Neural cell (in vitro differentiated cells): ENCODE results near the gene ASIP.

Experiments used
- EP300 ChIP-seq: fragments of 450-650 bp; conservative IDR thresholded peaks from 2 replicates; pipeline ENCODE4 v1.6.1; 2014; ENCODE audit warnings: antibody characterized with exemption, mild to moderate bottlenecking, moderate library complexity; ENCODE audit not compliant: poor library complexity, severe bottlenecking
- EZH2 ChIP-seq: fragments of 200-600, 300-800 bp; shearing (Covaris generic), sonication (generic); IDR thresholded peaks from 2 replicates; pipeline ENCODE4 v1.6.1; 2014; ENCODE audit warnings: antibody characterized with exemption, low read length, borderline replicate concordance, mild to moderate bottlenecking; ENCODE audit not compliant: insufficient read depth, poor library complexity, severe bottlenecking
- MXI1 ChIP-seq: fragments of 450-650 bp; conservative IDR thresholded peaks from 2 replicates; pipeline ENCODE4 v1.6.1; 2014; ENCODE audit warnings: antibody characterized with exemption, mild to moderate bottlenecking; ENCODE audit not compliant: poor library complexity, severe bottlenecking
- POLR2AphosphoS5 ChIP-seq: IDR thresholded peaks from 2 replicates; pipeline ENCODE4 v1.6.1; 2012
- RAD21 ChIP-seq: fragments of 450-650 bp; conservative IDR thresholded peaks from 2 replicates; pipeline ENCODE4 v1.6.1; 2014; ENCODE audit warnings: antibody characterized with exemption, mild to moderate bottlenecking, moderate library complexity
- REST ChIP-seq: IDR thresholded peaks from 2 replicates; pipeline ENCODE4 v1.6.1; 2012; ENCODE audit warnings: borderline replicate concordance
- SMC3 ChIP-seq: fragments of 450-650 bp; conservative IDR thresholded peaks from 2 replicates; pipeline ENCODE4 v1.6.1; 2014; ENCODE audit warnings: antibody characterized with exemption, mild to moderate bottlenecking, moderate library complexity; ENCODE audit not compliant: poor library complexity
- TAF1 ChIP-seq: IDR thresholded peaks from 2 replicates; pipeline ENCODE4 v1.6.1; 2012; ENCODE audit warnings: low read depth
- TF ChIP-seq, protein P1 (sequence below): fragments of 450-650 bp; IDR thresholded peaks from 2 replicates; pipeline ENCODE4 v1.5.1; 2014; ENCODE audit warnings: antibody characterized with exemption, mild to moderate bottlenecking, moderate library complexity; ENCODE audit not compliant: poor library complexity, severe bottlenecking

DNA sequence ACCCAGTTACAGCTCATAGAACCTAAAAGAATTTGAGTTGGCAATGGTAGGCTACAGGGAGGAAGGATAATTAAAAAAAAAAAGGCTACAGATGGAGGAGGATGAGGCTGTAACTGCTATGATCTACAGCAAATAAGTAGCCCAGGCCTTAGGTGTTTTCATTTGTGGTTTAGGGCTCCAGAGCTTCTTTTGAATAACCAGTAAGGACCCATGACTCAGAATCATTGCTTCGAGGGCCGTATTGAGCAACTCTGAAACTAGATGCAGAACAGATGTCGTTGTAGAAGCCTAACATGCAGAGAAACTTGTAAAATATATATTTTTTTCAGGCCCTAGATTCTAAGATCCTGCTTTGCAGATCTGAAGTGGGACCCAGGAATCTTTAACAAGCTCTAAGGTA lies 19.0 kb upstream of the ASIP start:
- TF ChIP-seq, protein P1, sequence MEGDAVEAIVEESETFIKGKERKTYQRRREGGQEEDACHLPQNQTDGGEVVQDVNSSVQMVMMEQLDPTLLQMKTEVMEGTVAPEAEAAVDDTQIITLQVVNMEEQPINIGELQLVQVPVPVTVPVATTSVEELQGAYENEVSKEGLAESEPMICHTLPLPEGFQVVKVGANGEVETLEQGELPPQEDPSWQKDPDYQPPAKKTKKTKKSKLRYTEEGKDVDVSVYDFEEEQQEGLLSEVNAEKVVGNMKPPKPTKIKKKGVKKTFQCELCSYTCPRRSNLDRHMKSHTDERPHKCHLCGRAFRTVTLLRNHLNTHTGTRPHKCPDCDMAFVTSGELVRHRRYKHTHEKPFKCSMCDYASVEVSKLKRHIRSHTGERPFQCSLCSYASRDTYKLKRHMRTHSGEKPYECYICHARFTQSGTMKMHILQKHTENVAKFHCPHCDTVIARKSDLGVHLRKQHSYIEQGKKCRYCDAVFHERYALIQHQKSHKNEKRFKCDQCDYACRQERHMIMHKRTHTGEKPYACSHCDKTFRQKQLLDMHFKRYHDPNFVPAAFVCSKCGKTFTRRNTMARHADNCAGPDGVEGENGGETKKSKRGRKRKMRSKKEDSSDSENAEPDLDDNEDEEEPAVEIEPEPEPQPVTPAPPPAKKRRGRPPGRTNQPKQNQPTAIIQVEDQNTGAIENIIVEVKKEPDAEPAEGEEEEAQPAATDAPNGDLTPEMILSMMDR = no peak
- no peak for TF ChIP-seq TAF1
- TF ChIP-seq EZH2 = no peak
- TF ChIP-seq POLR2AphosphoS5 = no peak
- TF ChIP-seq RAD21 = no peak
- TF ChIP-seq REST = no peak
- TF ChIP-seq SMC3 = no peak
- TF ChIP-seq EP300 = no peak
- TF ChIP-seq MXI1 = no peak
